IMR-90 (cell line): ENCODE data around the gene CTNNAL1. TPM values are rescaled to one million over a fixed set of nuclear protein-coding genes. Genes with fewer than 3 reads are reported as not detected.
A peak's percentile ranks its signal among the peaks of the same experiment; 100 is the strongest.

Experiments
- ATAC-seq: fragments of 200-7000 bp; cut with Tn5 transposase; 2 replicates; pipeline ENCODE4 v1.9.1; 2020; ENCODE audit warnings: low read depth, mild to moderate bottlenecking, moderate library complexity
- BruUV-seq: library from RNA; stranded (reverse); fragments of 400-500 nt; replicated peaks from 2 replicates; lab custom pipeline; 2021; lab: Mats Ljungman, UMichigan
- CTCF ChIA-PET: fragments of 300-600 bp; formaldehyde crosslinking; extraction: SDS; loops from one replicate; lab custom pipeline; 2021; ENCODE audit warnings: antibody characterized with exemption; lab: Yijun Ruan, JAX
- POLR2A ChIA-PET: fragments of 300-600 bp; sonication (Branson Sonifier 250); formaldehyde crosslinking; loops from one replicate; lab custom pipeline; 2022; ENCODE audit warnings: antibody characterized with exemption; ENCODE audit not compliant: unreplicated experiment; lab: Charles Lee
- DNase-seq: peaks from one replicate; pipeline ENCODE4 v3.0.0; 2013
- H2AFZ ChIP-seq: replicated peaks from 2 replicates; pipeline ENCODE3; 2013; ENCODE audit warnings: low read length, mild to moderate bottlenecking; ENCODE audit not compliant: poor library complexity
- H2AK5ac ChIP-seq: 2 replicates; pipeline ENCODE4 v1.6.1; 2013; ENCODE audit warnings: low read depth, low read length, inconsistent platforms
- H2AK9ac ChIP-seq: replicated peaks from 2 replicates; pipeline ENCODE3; 2013; ENCODE audit warnings: mild to moderate bottlenecking, low read depth, low read length, moderate library complexity; ENCODE audit not compliant: poor library complexity
- H2BK120ac ChIP-seq: 2 replicates; pipeline ENCODE4 v1.6.1; 2013; ENCODE audit warnings: low read depth, low read length, inconsistent platforms
- H2BK15ac ChIP-seq: 3 replicates; pipeline ENCODE4 v1.6.1; 2013; ENCODE audit warnings: low read depth, low read length, inconsistent platforms
- H2BK20ac ChIP-seq: 2 replicates; pipeline ENCODE4 v1.6.1; 2013; ENCODE audit warnings: low read depth, mild to moderate bottlenecking, inconsistent platforms, low read length, moderate library complexity
- H2BK5ac ChIP-seq: 2 replicates; pipeline ENCODE4 v1.6.1; 2013; ENCODE audit warnings: mild to moderate bottlenecking, low read depth, low read length, inconsistent platforms; ENCODE audit not compliant: poor library complexity, severe bottlenecking
- H3K14ac ChIP-seq: replicated peaks from 2 replicates; pipeline ENCODE4 v1.6.1; 2013; ENCODE audit warnings: low read depth, low read length, inconsistent platforms
- H3K18ac ChIP-seq: 2 replicates; pipeline ENCODE4 v1.6.1; 2013; ENCODE audit warnings: low read depth, low read length, control low read depth
- H3K23ac ChIP-seq: 2 replicates; pipeline ENCODE4 v1.6.1; 2013; ENCODE audit warnings: low read depth, low read length, inconsistent platforms
- H3K27ac ChIP-seq: 2 replicates; pipeline ENCODE4 v1.5.1; 2013; ENCODE audit warnings: mild to moderate bottlenecking, control low read depth, low read length; ENCODE audit not compliant: insufficient read depth
- H3K27me3 ChIP-seq: 2 replicates; pipeline ENCODE4 v1.6.1; 2013; ENCODE audit warnings: low read length; ENCODE audit not compliant: control insufficient read depth, insufficient read depth
- H3K36me3 ChIP-seq: 2 replicates; pipeline ENCODE4 v1.6.1; 2013; ENCODE audit warnings: low read length, mixed read lengths; ENCODE audit not compliant: control insufficient read depth, insufficient read depth
- H3K4ac ChIP-seq: 2 replicates; pipeline ENCODE4 v1.6.1; 2013; ENCODE audit warnings: low read depth, low read length, inconsistent platforms
- H3K4me1 ChIP-seq: 2 replicates; pipeline ENCODE4 v1.6.1; 2013; ENCODE audit warnings: low read length, mixed read lengths; ENCODE audit not compliant: control insufficient read depth, insufficient read depth
- H3K4me2 ChIP-seq: 2 replicates; pipeline ENCODE4 v1.6.1; 2013; ENCODE audit warnings: low read depth, mild to moderate bottlenecking, control low read depth, low read length, moderate library complexity
- H3K4me3 ChIP-seq: 2 replicates; pipeline ENCODE4 v1.5.1; 2013; ENCODE audit warnings: low read depth, mild to moderate bottlenecking, control low read depth, low read length, moderate library complexity; ENCODE audit not compliant: insufficient read depth
- H3K56ac ChIP-seq: 2 replicates; pipeline ENCODE4 v1.6.1; 2013; ENCODE audit warnings: low read length, inconsistent platforms; ENCODE audit not compliant: insufficient read depth; ENCODE audit errors: extremely low read depth
- H3K79me1 ChIP-seq, 2 experiments: 2 replicates each; pipeline ENCODE4 v1.6.1; 2013; ENCODE audit warnings: low read length in 2 of 2, inconsistent platforms in 1 of 2, low read depth in 1 of 2
- H3K9ac ChIP-seq: 2 replicates; pipeline ENCODE4 v1.6.1; 2013; ENCODE audit warnings: low read depth, low read length, control low read depth
- H3K9me1 ChIP-seq: 2 replicates; pipeline ENCODE4 v1.6.1; 2013; ENCODE audit warnings: low read length, inconsistent platforms; ENCODE audit not compliant: insufficient read depth
- H3K9me3 ChIP-seq: 2 replicates; pipeline ENCODE4 v1.6.1; 2013; ENCODE audit warnings: low read length; ENCODE audit not compliant: control insufficient read depth, insufficient read depth
- H4K20me1 ChIP-seq: 2 replicates; pipeline ENCODE4 v1.6.1; 2013; ENCODE audit warnings: low read length, inconsistent platforms; ENCODE audit not compliant: insufficient read depth
- H4K5ac ChIP-seq: 2 replicates; pipeline ENCODE4 v1.6.1; 2013; ENCODE audit warnings: mild to moderate bottlenecking, low read depth, low read length, control low read depth
- H4K8ac ChIP-seq, 2 experiments: 2 replicates each; pipeline ENCODE4 v1.6.1; 2013; ENCODE audit warnings: low read depth in 2 of 2, low read length in 2 of 2, control low read depth in 1 of 2, inconsistent platforms in 1 of 2
- H4K91ac ChIP-seq: 2 replicates; pipeline ENCODE4 v1.6.1; 2013; ENCODE audit warnings: low read depth, low read length, inconsistent platforms; ENCODE audit not compliant: insufficient read depth
- MXI1 ChIP-seq: IDR thresholded peaks from 2 replicates; pipeline ENCODE4 v1.6.1; 2012; ENCODE audit warnings: low read depth, mild to moderate bottlenecking, low read length, moderate library complexity, borderline replicate concordance
- POLR2A ChIP-seq: IDR thresholded peaks from 2 replicates; pipeline ENCODE4 v1.6.1; 2012; ENCODE audit warnings: mild to moderate bottlenecking, low read depth, low read length
- RAD21 ChIP-seq: IDR thresholded peaks from 2 replicates; pipeline ENCODE4 v1.6.1; 2012; ENCODE audit warnings: low read length, improper control_type of control experiment
- RCOR1 ChIP-seq: IDR thresholded peaks from 2 replicates; pipeline ENCODE4 v1.6.1; 2012; ENCODE audit warnings: mild to moderate bottlenecking, low read length, improper control_type of control experiment; ENCODE audit not compliant: insufficient replicate concordance
- RFX5 ChIP-seq: IDR thresholded peaks from 2 replicates; pipeline ENCODE4 v1.8.0; 2012; ENCODE audit warnings: low read depth, mild to moderate bottlenecking, low read length, moderate library complexity
- SMC3 ChIP-seq: fragments of 150-350 bp; IDR thresholded peaks from 2 replicates; pipeline ENCODE4 v1.6.1; 2016; ENCODE audit warnings: low read depth, mild to moderate bottlenecking, antibody characterized with exemption, low read length, moderate library complexity
- WGBS, 2 experiments: methylation state at CpG; one replicate each; pipeline versions ENCODE4 v1.1.5 to v1.1.7; 2013; ENCODE audit warnings: missing lambda C conversion rate in 2 of 2; ENCODE audit not compliant: insufficient read length in 1 of 2; ENCODE audit errors: extremely low coverage in 2 of 2; 5-methylcytosine and 5-hydroxymethylcytosine counted together
- dilution Hi-C: fragments of 300-500 bp; cut with HindIII; formaldehyde crosslinking; loops from one replicate; pipeline ENCODE4 v1.14.3; 2018; ENCODE audit warnings: low sequenced_read_pairs; ENCODE audit not compliant: unreplicated experiment
- in situ Hi-C: fragments of 300-500 bp; cut with MboI; formaldehyde crosslinking; loops from 3 replicates; pipeline ENCODE4 v1.14.3; 2019; ENCODE audit warnings: low sequenced_read_pairs, inconsistent platforms, mixed read lengths
- intact Hi-C: fragments of 100-400 bp; cut with micrococcal nuclease; formaldehyde crosslinking; loops from 2 replicates; pipeline ENCODE4 v1.10.0; 2022
- polyA plus RNA-seq, 3 experiments: library from polyadenylated mRNA; depleted of rRNA; stranded (reverse); fragments of >200 nt; gene quantifications; 2 replicates each; pipeline ENCODE4 v1.2.3, GENCODE V29; 2012; ENCODE audit warnings: low replicate concordance in 1 of 3
- total RNA-seq: library from RNA; depleted of rRNA; stranded (reverse); fragments of >200 nt; gene quantifications from 2 replicates; pipeline ENCODE4 v1.2.3, GENCODE V29; 2012
- TF ChIP-seq, protein P1 (sequence below): fragments of 150-350 bp; IDR thresholded peaks from 2 replicates; pipeline ENCODE4 v1.6.1; 2016; ENCODE audit warnings: low read depth, mild to moderate bottlenecking, low read length, moderate library complexity, borderline replicate concordance
- TF ChIP-seq, protein P2 (sequence below): fragments of 150-350 bp; IDR thresholded peaks from 2 replicates; pipeline ENCODE4 v1.6.1; 2017; ENCODE audit warnings: mild to moderate bottlenecking, antibody characterized with exemption, low read length, low read depth

CTNNAL1 gene
- total and polyA plus RNA-seq, 2 of the 4 experiments (the other 2 are of a cell fraction) = 72.3 to 131 TPM

DNA sequence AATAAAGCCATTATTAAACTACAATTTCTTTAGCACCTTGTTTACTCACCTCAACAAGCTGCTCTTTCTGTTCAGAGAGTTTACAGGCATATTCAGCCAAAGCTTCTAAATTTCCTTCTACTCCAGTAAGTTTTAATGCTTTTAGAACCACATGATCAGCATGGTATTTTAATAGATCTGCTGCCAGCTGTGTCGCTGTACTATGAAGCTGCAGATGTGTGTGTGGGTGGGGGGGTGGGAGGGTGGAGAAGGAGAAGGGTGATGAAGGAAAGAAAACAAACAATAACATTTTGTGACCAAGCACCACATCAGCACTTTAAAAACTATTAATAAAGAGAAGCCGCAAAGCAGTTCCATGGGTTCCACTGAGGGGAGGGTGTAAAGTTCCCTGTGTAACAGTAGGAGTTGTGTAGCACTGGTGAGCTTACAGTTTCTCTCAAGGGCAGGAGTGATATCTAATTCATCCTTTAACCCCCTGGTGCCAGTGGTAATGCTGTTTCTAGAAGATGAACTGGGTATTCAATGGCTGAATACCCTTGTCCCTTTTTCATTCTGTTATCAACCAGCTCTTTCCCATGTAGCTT lies 40.6 kb downstream of the CTNNAL1 start:
- no peak overlapping the region for H3K14ac ChIP-seq
- no CpG with 5 or more reads among the region's 2 CpGs for WGBS, 2 experiments
- dilution Hi-C loops = no loop called here
- in situ Hi-C loops = no loop called here
- ATAC-seq (peak; percentile 71), DNase-seq (peak; percentile 31)
- no peak overlapping the region for H2BK5ac ChIP-seq
- H3K4ac ChIP-seq = no peak overlapping the region
- CTCF ChIA-PET = no interaction called here
- no peaks in the 10 kb centered on the region for H4K20me1 ChIP-seq
- no peaks in the 10 kb centered on the region for H3K9me3 ChIP-seq
- no peak overlapping the region for H3K23ac ChIP-seq
- H4K8ac ChIP-seq = no peak overlapping the region
- H2BK15ac ChIP-seq = no peak overlapping the region
- no peak overlapping the region for H3K27ac ChIP-seq
- no peak overlapping the region for H4K5ac ChIP-seq
- BruUV-seq = no TSS peak
- H3K4me3 ChIP-seq = no peak overlapping the region
- H3K27me3 ChIP-seq = no peaks in the 10 kb centered on the region
- no peak overlapping the region for H2AFZ ChIP-seq
- H2BK120ac ChIP-seq = no peak overlapping the region
- peaks cover 8% of the 10 kb centered on the region for H3K36me3 ChIP-seq
- H2AK9ac ChIP-seq = no peak overlapping the region
- H2AK5ac ChIP-seq = no peak overlapping the region
- no peaks in the 10 kb centered on the region for H3K4me1 ChIP-seq
- no peak overlapping the region for H4K91ac ChIP-seq
- POLR2A ChIA-PET = interaction anchor here (0.9 kb wide), 1 partner anchor 18 kb away, joined by 3 read pairs; no protein-coding TSS in a partner anchor
- H3K79me1 ChIP-seq = peaks cover 5 to 7% of the 10 kb centered on the region in 2 experiments; a peak in 2 of 4 replicates
- H3K9me1 ChIP-seq = no peaks in the 10 kb centered on the region
- TF ChIP-seq, protein P1, sequence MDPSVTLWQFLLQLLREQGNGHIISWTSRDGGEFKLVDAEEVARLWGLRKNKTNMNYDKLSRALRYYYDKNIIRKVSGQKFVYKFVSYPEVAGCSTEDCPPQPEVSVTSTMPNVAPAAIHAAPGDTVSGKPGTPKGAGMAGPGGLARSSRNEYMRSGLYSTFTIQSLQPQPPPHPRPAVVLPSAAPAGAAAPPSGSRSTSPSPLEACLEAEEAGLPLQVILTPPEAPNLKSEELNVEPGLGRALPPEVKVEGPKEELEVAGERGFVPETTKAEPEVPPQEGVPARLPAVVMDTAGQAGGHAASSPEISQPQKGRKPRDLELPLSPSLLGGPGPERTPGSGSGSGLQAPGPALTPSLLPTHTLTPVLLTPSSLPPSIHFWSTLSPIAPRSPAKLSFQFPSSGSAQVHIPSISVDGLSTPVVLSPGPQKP = no peak
- no peak for TF ChIP-seq RFX5
- no peak for TF ChIP-seq RAD21
- TF ChIP-seq SMC3 = no peak
- TF ChIP-seq POLR2A = no peak
- no peak for TF ChIP-seq MXI1
- TF ChIP-seq RCOR1 = no peak
- TF ChIP-seq, protein P2, sequence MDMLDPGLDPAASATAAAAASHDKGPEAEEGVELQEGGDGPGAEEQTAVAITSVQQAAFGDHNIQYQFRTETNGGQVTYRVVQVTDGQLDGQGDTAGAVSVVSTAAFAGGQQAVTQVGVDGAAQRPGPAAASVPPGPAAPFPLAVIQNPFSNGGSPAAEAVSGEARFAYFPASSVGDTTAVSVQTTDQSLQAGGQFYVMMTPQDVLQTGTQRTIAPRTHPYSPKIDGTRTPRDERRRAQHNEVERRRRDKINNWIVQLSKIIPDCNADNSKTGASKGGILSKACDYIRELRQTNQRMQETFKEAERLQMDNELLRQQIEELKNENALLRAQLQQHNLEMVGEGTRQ = no peak
- no peak overlapping the region for H3K9ac ChIP-seq
- H3K56ac ChIP-seq = no peak overlapping the region
- no peak overlapping the region for H3K4me2 ChIP-seq
- no peak overlapping the region for H3K18ac ChIP-seq
- H2BK20ac ChIP-seq = no peak overlapping the region
- intact Hi-C loops = no loop called here
